Neural crest cell (in vitro differentiated cells): ENCODE measurements around the gene CHAF1A. TPM values are rescaled to one million over a fixed set of nuclear protein-coding genes. Genes with fewer than 3 reads are reported as not detected.

ENCODE experiments used
- DNase-seq: peaks from one replicate; pipeline ENCODE4 v3.0.0; 2021; ENCODE audit warnings: low read depth, mixed read lengths, low spot score
- H3K27ac Mint-ChIP-seq: one replicate; pipeline ENCODE4 v1.8.0; 2021; ENCODE audit warnings: mild to moderate bottlenecking, mixed read lengths; ENCODE audit not compliant: unreplicated experiment
- H3K27me3 Mint-ChIP-seq: 2 replicates; pipeline ENCODE4 v1.8.0; 2021; ENCODE audit warnings: low read depth, mild to moderate bottlenecking, mixed read lengths
- H3K36me3 Mint-ChIP-seq: 2 replicates; pipeline ENCODE4 v1.8.0; 2021; ENCODE audit warnings: low read depth, mild to moderate bottlenecking, mixed read lengths
- H3K4me1 Mint-ChIP-seq: 2 replicates; pipeline ENCODE4 v1.8.0; 2021; ENCODE audit warnings: mixed read lengths
- H3K4me3 Mint-ChIP-seq: one replicate; pipeline ENCODE4 v1.8.0; 2021; ENCODE audit warnings: mild to moderate bottlenecking, mixed read lengths
- H3K9me3 Mint-ChIP-seq: 2 replicates; pipeline ENCODE4 v1.8.0; 2021; ENCODE audit warnings: mixed read lengths
- CTCF ChIP-seq: fragments of 200-600 bp; sonication (generic); conservative IDR thresholded peaks from 2 replicates; pipeline ENCODE4 v1.5.0; 2021; ENCODE audit warnings: antibody characterized with exemption, mild to moderate bottlenecking
- total RNA-seq: library from RNA; stranded (reverse); gene quantifications from 2 replicates; pipeline ENCODE4 v1.2.1, GENCODE V29; 2021

The CHAF1A gene
- total RNA-seq, 1 donor from 2014 or later = 120 TPM

GRCh38 chr19:4455719-4456475, 53.5 kb downstream of the CHAF1A start:
- TF ChIP-seq CTCF = no peak
- H3K36me3 Mint-ChIP-seq = no peaks in the 10 kb centered on the region
- no peak for DNase-seq
- H3K4me1 Mint-ChIP-seq = peaks cover 12% of the 10 kb centered on the region
- H3K4me3 Mint-ChIP-seq = peak overlapping the region; percentile 93
- H3K9me3 Mint-ChIP-seq = no peaks in the 10 kb centered on the region
- peaks cover 10% of the 10 kb centered on the region for H3K27me3 Mint-ChIP-seq
- H3K27ac Mint-ChIP-seq = no peak overlapping the region

GRCh38 chr19:4456476-4456842, 54.0 kb downstream of the CHAF1A start:
- H3K27me3 Mint-ChIP-seq = peaks cover 10% of the 10 kb centered on the region
- no peak for DNase-seq

GRCh38 chr19:4456843-4457653, 54.6 kb downstream of the CHAF1A start:
- Mint-ChIP-seq H3K9me3 (no peaks in the 10 kb centered on the region), H3K36me3 (no peaks in the 10 kb centered on the region), H3K4me3 (peak overlapping the region; percentile 93), H3K27ac (peak overlapping the region; percentile 97), H3K4me1 (peaks cover 12% of the 10 kb centered on the region), H3K27me3 (peaks cover 10% of the 10 kb centered on the region)
- peak; percentile 66 for DNase-seq
- TF ChIP-seq CTCF = no peak

More at GRCh38 chr19:4456476-4456842, 54.0 kb downstream of the CHAF1A start:
- Mint-ChIP-seq H3K36me3 (no peaks in the 10 kb centered on the region), H3K27ac (peak overlapping the region; percentile 97), H3K4me1 (peaks cover 12% of the 10 kb centered on the region), H3K9me3 (no peaks in the 10 kb centered on the region), H3K4me3 (peak overlapping the region; percentile 93)
- no peak for TF ChIP-seq CTCF

- Mint-ChIP-seq H3K9me3 (no peaks in the 10 kb centered on the region), H3K4me3 (peak within 1 kb of the TSS; percentile 93), H3K4me1 (peaks cover 12% of the 10 kb centered on the region), H3K36me3 (no peaks in the 10 kb centered on the region), H3K27me3 (peaks cover 10% of the 10 kb centered on the region), H3K27ac (peak within 1 kb of the TSS; percentile 97)
- no peak for TF ChIP-seq CTCF
- DNase-seq = peak; percentile 97
Observed at GRCh38 chr19:4457654-4458395, 55.4 kb downstream of the CHAF1A start, which contains the start of gene UBXN6. TSS of gene UBXN6 (minus strand) at chr19:4457794. CDS start at chr19:4457697, 97 bp downstream.
